ENCODE measurements around the gene MSI2. TPM values are rescaled to one million over a fixed set of nuclear protein-coding genes. Genes with fewer than 3 reads are reported as not detected.

Gene MSI2
- total and polyA plus RNA-seq, 12 donors: 32.6 to 411 (median 148) TPM

DNA sequence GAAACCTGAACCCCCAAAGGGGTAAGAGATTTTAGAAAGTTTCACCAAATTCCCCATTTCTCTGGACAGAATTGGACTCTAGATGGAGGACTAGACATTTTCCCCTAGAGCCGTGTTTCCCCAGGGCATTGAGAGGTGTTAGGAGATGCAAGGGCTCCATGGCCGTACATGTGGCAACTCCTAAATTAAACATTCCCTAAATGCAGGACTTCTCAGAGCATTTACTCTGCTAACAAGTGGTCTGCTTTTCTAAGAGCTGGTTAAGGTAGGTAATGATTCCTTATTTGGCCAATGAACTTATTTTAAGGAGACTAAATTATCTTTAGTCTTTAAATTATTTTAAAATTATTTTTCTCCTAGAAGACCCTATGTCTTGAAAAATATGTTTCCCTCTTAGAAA, 200.9 kb downstream of the MSI2 start:
- no peak for DNase-seq
- peaks cover 19 to 49% of the 10 kb centered on the region in 2 donors for H3K4me1 ChIP-seq (replicated peaks in 1 of 2)
- no peak overlapping the region for H3K4me3 ChIP-seq
- WGBS, 4 donors: 85 to 95% (median 91%) methylated on average over 2 of the region's 2 CpGs
- H3K36me3 ChIP-seq (replicated peaks in 1 of 2): no peaks in the 10 kb centered on the region
- H3K27ac ChIP-seq: peak overlapping the region in 2 of 5 donors; percentile 18 to 42
- intact Hi-C loops (cut with DNase I): no loop called here
- H3K27me3 ChIP-seq: no peaks in the 10 kb centered on the region
- TF ChIP-seq, protein P1, sequence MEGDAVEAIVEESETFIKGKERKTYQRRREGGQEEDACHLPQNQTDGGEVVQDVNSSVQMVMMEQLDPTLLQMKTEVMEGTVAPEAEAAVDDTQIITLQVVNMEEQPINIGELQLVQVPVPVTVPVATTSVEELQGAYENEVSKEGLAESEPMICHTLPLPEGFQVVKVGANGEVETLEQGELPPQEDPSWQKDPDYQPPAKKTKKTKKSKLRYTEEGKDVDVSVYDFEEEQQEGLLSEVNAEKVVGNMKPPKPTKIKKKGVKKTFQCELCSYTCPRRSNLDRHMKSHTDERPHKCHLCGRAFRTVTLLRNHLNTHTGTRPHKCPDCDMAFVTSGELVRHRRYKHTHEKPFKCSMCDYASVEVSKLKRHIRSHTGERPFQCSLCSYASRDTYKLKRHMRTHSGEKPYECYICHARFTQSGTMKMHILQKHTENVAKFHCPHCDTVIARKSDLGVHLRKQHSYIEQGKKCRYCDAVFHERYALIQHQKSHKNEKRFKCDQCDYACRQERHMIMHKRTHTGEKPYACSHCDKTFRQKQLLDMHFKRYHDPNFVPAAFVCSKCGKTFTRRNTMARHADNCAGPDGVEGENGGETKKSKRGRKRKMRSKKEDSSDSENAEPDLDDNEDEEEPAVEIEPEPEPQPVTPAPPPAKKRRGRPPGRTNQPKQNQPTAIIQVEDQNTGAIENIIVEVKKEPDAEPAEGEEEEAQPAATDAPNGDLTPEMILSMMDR (IDR thresholded peaks at IDR 0.05): no peak
- TF ChIP-seq POLR2A (IDR thresholded peaks at IDR 0.05): no peak
- no peaks in the 10 kb centered on the region for H3K9me3 ChIP-seq (replicated peaks in 1 of 3)

GRCh38 chr17:57458718-57459285, 202.5 kb downstream of the MSI2 start:
- no peak for DNase-seq
- Histone ChIP-seq H3K4me1 (replicated peaks in 1 of 2) (peaks cover 19 to 49% of the 10 kb centered on the region in 2 donors), H3K27ac (peak overlapping the region in 4 of 5 donors; percentile 3 to 85 (median 69)), H3K4me3 (no peak overlapping the region), H3K27me3 (no peaks in the 10 kb centered on the region), H3K36me3 (replicated peaks in 1 of 2) (no peaks in the 10 kb centered on the region), H3K9me3 (replicated peaks in 1 of 3) (no peaks in the 10 kb centered on the region)
- TF ChIP-seq, protein P1 (IDR thresholded peaks at IDR 0.05): no peak
- TF ChIP-seq POLR2A (IDR thresholded peaks at IDR 0.05): no peak
- intact Hi-C loops (cut with DNase I): no loop called here
- 97 to 99% (median 98%) methylated on average over 5 to 9 of the region's 9 CpGs for WGBS, 4 donors

- TF ChIP-seq, protein P1 (IDR thresholded peaks at IDR 0.05): no peak
- TF ChIP-seq POLR2A (IDR thresholded peaks at IDR 0.05): no peak
- Histone ChIP-seq H3K27me3 (no peaks in the 10 kb centered on the region), H3K9me3 (replicated peaks in 1 of 3) (no peaks in the 10 kb centered on the region), H3K27ac (peak overlapping the region in 3 of 5 donors; percentile 68 to 85 (median 70)), H3K4me3 (no peak overlapping the region), H3K4me1 (replicated peaks in 1 of 2) (peaks cover 19 to 49% of the 10 kb centered on the region in 2 donors), H3K36me3 (replicated peaks in 1 of 2) (no peaks in the 10 kb centered on the region)
- WGBS, 4 donors: 59 to 67% (median 59%) methylated on average over 12 of the region's 12 CpGs
- peak in 3 of 7 donors; percentile 39 to 67 (median 52) for DNase-seq
- intact Hi-C loops (cut with DNase I): no loop called here
Measured at GRCh38 chr17:57459286-57459915, 203.1 kb downstream of the MSI2 start.

- TF ChIP-seq, protein P1 (IDR thresholded peaks at IDR 0.05): no peak
- peak in 1 of 2 donors; percentile 26 for TF ChIP-seq POLR2A (IDR thresholded peaks at IDR 0.05)
- Histone ChIP-seq H3K4me3 (no peak overlapping the region), H3K27me3 (no peaks in the 10 kb centered on the region), H3K36me3 (replicated peaks in 1 of 2) (no peaks in the 10 kb centered on the region), H3K9me3 (replicated peaks in 1 of 3) (no peaks in the 10 kb centered on the region), H3K4me1 (replicated peaks in 1 of 2) (peaks cover 15 to 37% of the 10 kb centered on the region in 2 donors), H3K27ac (peak overlapping the region; percentile 43 to 85 (median 68))
- 46 to 70% (median 58%) methylated on average over 6 of the region's 6 CpGs for WGBS, 4 donors
- intact Hi-C loops (cut with DNase I): no loop called here
- DNase-seq: peak; percentile 67 to 89 (median 86)
Measured at GRCh38 chr17:57461082-57461481, 204.8 kb downstream of the MSI2 start.

Data from adrenal gland (tissue), 12 donors.